Measurements from ENCODE around the gene FBXO24. TPM values are rescaled to one million over a fixed set of nuclear protein-coding genes. Genes with fewer than 3 reads are reported as not detected.

FBXO24 gene
- polyA plus RNA-seq, 1 of the 3 experiments (the other 2 are of a cell fraction): 0.94 TPM

GRCh38 chr7:100632951-100633717 lies 47.0 kb downstream of the FBXO24 start (continued):
- TF ChIP-seq CTCF (IDR thresholded peaks at IDR 0.05) (peak; percentile 53), CHD2 (IDR thresholded peaks at IDR 0.05; ENCODE audit: low read length, partially characterized antibody) (no peak), RXRA (IDR thresholded peaks at IDR 0.05; ENCODE audit: borderline replicate concordance, low read depth) (no peak), RAD21 (IDR thresholded peaks at IDR 0.05; ENCODE audit: low read length) (peak; percentile 46), EP300 (IDR thresholded peaks at IDR 0.05; ENCODE audit: borderline replicate concordance in 1 of 2, low read depth in 1 of 2, low read length in 1 of 2) (no peak), IRF3 (IDR thresholded peaks at IDR 0.05; ENCODE audit: low read depth, low read length) (no peak), GABPA (IDR thresholded peaks at IDR 0.05; ENCODE audit: low read depth) (no peak), RFX5 (IDR thresholded peaks at IDR 0.05; ENCODE audit: low read length) (no peak), USF1 (IDR thresholded peaks at IDR 0.05; ENCODE audit: borderline replicate concordance, low read depth) (peak; percentile 68; the same call in 1 of the 2 replicates)

- H2AFZ ChIP-seq (ENCODE audit: low read depth): no peak overlapping the region
- peaks cover 0 to 9% of the 10 kb centered on the region in 2 experiments; a peak in 1 of 4 replicates for H3K4me1 ChIP-seq (ENCODE audit: control insufficient read depth in 1 of 2, insufficient read depth in 2 of 2, low read depth in 1 of 2, low read length in 1 of 2)
- H3K27ac ChIP-seq (ENCODE audit: low read depth in 2 of 2, low read length in 1 of 2): no peak overlapping the region
- no peaks in the 10 kb centered on the region for H4K20me1 ChIP-seq (ENCODE audit: insufficient read depth)
- H3K4me3 ChIP-seq (ENCODE audit: low read depth in 2 of 2, low read length in 1 of 2): no peak overlapping the region
- no peaks in the 10 kb centered on the region for H3K27me3 ChIP-seq (ENCODE audit: insufficient read depth)
- no peak overlapping the region for H3K4me2 ChIP-seq
- no peak for DNase-seq
- no peaks in the 10 kb centered on the region for H3K9me3 ChIP-seq
- no peaks in the 10 kb centered on the region for H3K79me2 ChIP-seq (ENCODE audit: insufficient read depth)
- H3K36me3 ChIP-seq (replicated peaks in 1 of 2; ENCODE audit: control insufficient read depth in 1 of 2, insufficient read depth in 2 of 2, low read length in 1 of 2): no peaks in the 10 kb centered on the region
- TF ChIP-seq GATA2 (CRISPR knock-in tag; IDR thresholded peaks at IDR 0.05): no peak
- no peak for TF ChIP-seq FOXJ3 (CRISPR knock-in tag; IDR thresholded peaks at IDR 0.05)
- no peak for TF ChIP-seq NFIC (IDR thresholded peaks at IDR 0.05; ENCODE audit: borderline replicate concordance)
- no peak overlapping the region for H3K9ac ChIP-seq
- POLR2A ChIA-PET: no interaction called here
- H3F3A ChIP-seq (replicated peaks; ENCODE audit: insufficient read depth): no peaks in the 10 kb centered on the region
- H3K9me2 ChIP-seq: no peaks in the 10 kb centered on the region
- 87% methylated on average over 17 of the region's 17 CpGs for WGBS (ENCODE audit: low lambda C conversion rate)
- CTCF ChIA-PET: interaction anchor here (1.1 to 3.8 kb wide), 3 partner anchors 11 to 52 kb away, joined by 3 to 19 read pairs (median 6); no protein-coding TSS in a partner anchor
Measured at GRCh38 chr7:100639995-100640516, 53.9 kb downstream of the FBXO24 start.
